Neural cell (in vitro differentiated cells): Measurements from ENCODE around the gene PLEKHG3. TPM values are rescaled to one million over a fixed set of nuclear protein-coding genes. Genes with fewer than 3 reads are reported as not detected.

ENCODE experiments used
- H2AFZ ChIP-seq: fragments of 200-600, 300-800 bp; sonication (generic), shearing (Covaris generic); 2 replicates; pipeline ENCODE4 v1.6.0; 2014; ENCODE audit warnings: low read depth, mild to moderate bottlenecking, antibody characterized with exemption, low read length, moderate library complexity
- H3F3A ChIP-seq: fragments of 200-600 bp; shearing (Covaris generic); 2 replicates; pipeline ENCODE4 v1.6.1; 2016; ENCODE audit warnings: mild to moderate bottlenecking, moderate library complexity, mixed read lengths, antibody characterized with exemption, low read length; ENCODE audit not compliant: insufficient read depth, poor library complexity, severe bottlenecking
- H3K27ac ChIP-seq: fragments of 200-600, 300-800 bp; sonication (generic), shearing (Covaris generic); 2 replicates; pipeline ENCODE4 v1.5.1; 2014; ENCODE audit warnings: mild to moderate bottlenecking, low read length, moderate library complexity
- H3K27me3 ChIP-seq: fragments of 300-800, 200-600 bp; sonication (generic), shearing (Covaris generic); 2 replicates; pipeline ENCODE4 v1.6.0; 2014; ENCODE audit warnings: mild to moderate bottlenecking, low read depth, low read length, moderate library complexity; ENCODE audit not compliant: insufficient read depth
- H3K36me3 ChIP-seq: fragments of 300-800, 200-600 bp; sonication (generic), shearing (Covaris generic); 2 replicates; pipeline ENCODE4 v1.5.1; 2014; ENCODE audit warnings: mild to moderate bottlenecking, antibody characterized with exemption, low read length, moderate library complexity; ENCODE audit not compliant: insufficient read depth
- H3K4me2 ChIP-seq: fragments of 300-800, 200-600 bp; sonication (generic), shearing (Covaris generic); 2 replicates; pipeline ENCODE4 v1.6.0; 2014; ENCODE audit warnings: mild to moderate bottlenecking, low read length
- H3K4me3 ChIP-seq: fragments of 300-800, 200-600 bp; sonication (generic), shearing (Covaris generic); 2 replicates; pipeline ENCODE4 v1.5.1; 2014; ENCODE audit warnings: mild to moderate bottlenecking, low read length, moderate library complexity
- H3K79me2 ChIP-seq: fragments of 200-600 bp; shearing (Covaris generic); replicated peaks from 2 replicates; pipeline ENCODE4 v1.6.0; 2014; ENCODE audit warnings: mild to moderate bottlenecking, low read length, moderate library complexity; ENCODE audit not compliant: insufficient read depth
- H3K9ac ChIP-seq: fragments of 300-800, 200-600 bp; sonication (generic), shearing (Covaris generic); 2 replicates; pipeline ENCODE4 v1.6.1; 2016; ENCODE audit warnings: mild to moderate bottlenecking, low read length, mixed read lengths
- H3K9me2 ChIP-seq: fragments of 200-600 bp; shearing (Covaris generic); 2 replicates; pipeline ENCODE4 v1.6.1; 2016; ENCODE audit warnings: mild to moderate bottlenecking, low read length, mixed read lengths; ENCODE audit not compliant: insufficient read depth
- H3K9me3 ChIP-seq: fragments of 200-600, 300-800 bp; sonication (generic), shearing (Covaris generic); 2 replicates; pipeline ENCODE4 v1.6.1; 2016; ENCODE audit warnings: mild to moderate bottlenecking, mixed run types, low read length, moderate library complexity, mixed read lengths
- H4K20me1 ChIP-seq: fragments of 200-600 bp; shearing (Covaris generic); 2 replicates; pipeline ENCODE4 v1.6.1; 2016; ENCODE audit warnings: mild to moderate bottlenecking, mixed run types; ENCODE audit not compliant: insufficient read depth
- EP300 ChIP-seq: fragments of 450-650 bp; conservative IDR thresholded peaks from 2 replicates; pipeline ENCODE4 v1.6.1; 2014; ENCODE audit warnings: antibody characterized with exemption, mild to moderate bottlenecking, moderate library complexity; ENCODE audit not compliant: poor library complexity, severe bottlenecking
- EZH2 ChIP-seq: fragments of 200-600, 300-800 bp; shearing (Covaris generic), sonication (generic); IDR thresholded peaks from 2 replicates; pipeline ENCODE4 v1.6.1; 2014; ENCODE audit warnings: antibody characterized with exemption, low read length, borderline replicate concordance, mild to moderate bottlenecking; ENCODE audit not compliant: insufficient read depth, poor library complexity, severe bottlenecking
- MXI1 ChIP-seq: fragments of 450-650 bp; conservative IDR thresholded peaks from 2 replicates; pipeline ENCODE4 v1.6.1; 2014; ENCODE audit warnings: antibody characterized with exemption, mild to moderate bottlenecking; ENCODE audit not compliant: poor library complexity, severe bottlenecking
- POLR2AphosphoS5 ChIP-seq: IDR thresholded peaks from 2 replicates; pipeline ENCODE4 v1.6.1; 2012
- RAD21 ChIP-seq: fragments of 450-650 bp; conservative IDR thresholded peaks from 2 replicates; pipeline ENCODE4 v1.6.1; 2014; ENCODE audit warnings: antibody characterized with exemption, mild to moderate bottlenecking, moderate library complexity
- SMC3 ChIP-seq: fragments of 450-650 bp; conservative IDR thresholded peaks from 2 replicates; pipeline ENCODE4 v1.6.1; 2014; ENCODE audit warnings: antibody characterized with exemption, mild to moderate bottlenecking, moderate library complexity; ENCODE audit not compliant: poor library complexity
- TAF1 ChIP-seq: IDR thresholded peaks from 2 replicates; pipeline ENCODE4 v1.6.1; 2012; ENCODE audit warnings: low read depth
- polyA minus RNA-seq: library from RNA; depleted of rRNA, polyadenylated mRNA; stranded (reverse); fragments of >200 nt; gene quantifications from 2 replicates; pipeline ENCODE4 v1.2.3, GENCODE V29; 2014
- polyA plus RNA-seq: library from polyadenylated mRNA; depleted of rRNA; stranded (reverse); fragments of >200 nt; gene quantifications from 2 replicates; pipeline ENCODE4 v1.2.3, GENCODE V29; 2014
- TF ChIP-seq, protein P1 (sequence below): IDR thresholded peaks from 2 replicates; pipeline ENCODE4 v1.6.1; 2012; ENCODE audit warnings: borderline replicate concordance
- TF ChIP-seq, protein P2 (sequence below): fragments of 450-650 bp; IDR thresholded peaks from 2 replicates; pipeline ENCODE4 v1.5.1; 2014; ENCODE audit warnings: antibody characterized with exemption, mild to moderate bottlenecking, moderate library complexity; ENCODE audit not compliant: poor library complexity, severe bottlenecking

Gene PLEKHG3
- polyA plus RNA-seq, result 15.8 and 27.3 TPM in 2 replicates
- polyA minus RNA-seq, result 25.6 and 27.3 TPM in 2 replicates

DNA sequence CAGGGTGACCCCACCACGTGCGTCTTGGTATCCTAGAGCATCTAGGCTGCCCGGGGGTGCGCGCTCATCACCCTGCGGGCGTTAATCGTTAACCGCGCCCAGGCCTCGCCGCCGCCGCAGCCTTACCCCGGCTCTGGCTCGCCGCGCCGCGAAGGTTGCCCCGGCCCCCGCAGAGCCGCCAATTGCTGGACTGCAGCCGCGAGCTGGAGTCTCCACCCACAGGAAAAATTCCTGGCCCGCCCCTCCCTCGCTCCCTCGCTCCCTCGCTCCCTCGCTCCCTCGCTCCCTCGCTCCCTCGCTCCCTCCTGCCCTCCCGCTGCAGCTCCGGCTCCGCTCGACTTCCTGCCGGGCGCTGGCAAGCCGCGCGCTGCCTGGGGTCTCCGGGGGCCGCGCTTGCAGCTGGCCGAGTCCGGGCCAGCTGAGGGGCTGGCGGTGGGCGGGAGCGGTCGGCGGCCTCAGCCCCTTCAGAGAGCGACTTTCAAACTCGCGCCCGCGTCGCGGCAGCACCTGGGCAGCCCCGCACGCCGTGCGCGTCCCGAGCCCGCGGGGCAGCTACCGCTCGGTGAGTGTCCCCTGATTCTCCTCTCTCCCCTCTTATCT is at the start of gene PLEKHG3:
TSS of gene PLEKHG3 (plus strand) at position 282 of the 600 bp plus-strand sequence. CDS start 23,208 bp downstream, outside the sequence.
- H3K9me3 ChIP-seq, result no peaks in the 10 kb centered on the region
- H3K27ac ChIP-seq, result peak within 1 kb of the TSS; percentile 40
- peak within 1 kb of the TSS; percentile 71 for H2AFZ ChIP-seq
- H3K27me3 ChIP-seq, result peaks cover 18% of the 10 kb centered on the region
- peak within 1 kb of the TSS; percentile 68 for H3K4me2 ChIP-seq
- H3K4me3 ChIP-seq, result peak within 1 kb of the TSS; percentile 86
- no peaks in the 10 kb centered on the region for H3K36me3 ChIP-seq
- no peaks in the 10 kb centered on the region for H4K20me1 ChIP-seq
- H3F3A ChIP-seq, result no peaks in the 10 kb centered on the region
- no peaks in the 10 kb centered on the region for H3K9me2 ChIP-seq
- peaks cover 16% of the 10 kb centered on the region for H3K79me2 ChIP-seq
- H3K9ac ChIP-seq, result peak within 1 kb of the TSS; percentile 72
- TF ChIP-seq, protein P1, sequence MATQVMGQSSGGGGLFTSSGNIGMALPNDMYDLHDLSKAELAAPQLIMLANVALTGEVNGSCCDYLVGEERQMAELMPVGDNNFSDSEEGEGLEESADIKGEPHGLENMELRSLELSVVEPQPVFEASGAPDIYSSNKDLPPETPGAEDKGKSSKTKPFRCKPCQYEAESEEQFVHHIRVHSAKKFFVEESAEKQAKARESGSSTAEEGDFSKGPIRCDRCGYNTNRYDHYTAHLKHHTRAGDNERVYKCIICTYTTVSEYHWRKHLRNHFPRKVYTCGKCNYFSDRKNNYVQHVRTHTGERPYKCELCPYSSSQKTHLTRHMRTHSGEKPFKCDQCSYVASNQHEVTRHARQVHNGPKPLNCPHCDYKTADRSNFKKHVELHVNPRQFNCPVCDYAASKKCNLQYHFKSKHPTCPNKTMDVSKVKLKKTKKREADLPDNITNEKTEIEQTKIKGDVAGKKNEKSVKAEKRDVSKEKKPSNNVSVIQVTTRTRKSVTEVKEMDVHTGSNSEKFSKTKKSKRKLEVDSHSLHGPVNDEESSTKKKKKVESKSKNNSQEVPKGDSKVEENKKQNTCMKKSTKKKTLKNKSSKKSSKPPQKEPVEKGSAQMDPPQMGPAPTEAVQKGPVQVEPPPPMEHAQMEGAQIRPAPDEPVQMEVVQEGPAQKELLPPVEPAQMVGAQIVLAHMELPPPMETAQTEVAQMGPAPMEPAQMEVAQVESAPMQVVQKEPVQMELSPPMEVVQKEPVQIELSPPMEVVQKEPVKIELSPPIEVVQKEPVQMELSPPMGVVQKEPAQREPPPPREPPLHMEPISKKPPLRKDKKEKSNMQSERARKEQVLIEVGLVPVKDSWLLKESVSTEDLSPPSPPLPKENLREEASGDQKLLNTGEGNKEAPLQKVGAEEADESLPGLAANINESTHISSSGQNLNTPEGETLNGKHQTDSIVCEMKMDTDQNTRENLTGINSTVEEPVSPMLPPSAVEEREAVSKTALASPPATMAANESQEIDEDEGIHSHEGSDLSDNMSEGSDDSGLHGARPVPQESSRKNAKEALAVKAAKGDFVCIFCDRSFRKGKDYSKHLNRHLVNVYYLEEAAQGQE, result no peak
- peak; percentile 37 for TF ChIP-seq POLR2AphosphoS5
- TF ChIP-seq EZH2, result no peak
- TF ChIP-seq, protein P2, sequence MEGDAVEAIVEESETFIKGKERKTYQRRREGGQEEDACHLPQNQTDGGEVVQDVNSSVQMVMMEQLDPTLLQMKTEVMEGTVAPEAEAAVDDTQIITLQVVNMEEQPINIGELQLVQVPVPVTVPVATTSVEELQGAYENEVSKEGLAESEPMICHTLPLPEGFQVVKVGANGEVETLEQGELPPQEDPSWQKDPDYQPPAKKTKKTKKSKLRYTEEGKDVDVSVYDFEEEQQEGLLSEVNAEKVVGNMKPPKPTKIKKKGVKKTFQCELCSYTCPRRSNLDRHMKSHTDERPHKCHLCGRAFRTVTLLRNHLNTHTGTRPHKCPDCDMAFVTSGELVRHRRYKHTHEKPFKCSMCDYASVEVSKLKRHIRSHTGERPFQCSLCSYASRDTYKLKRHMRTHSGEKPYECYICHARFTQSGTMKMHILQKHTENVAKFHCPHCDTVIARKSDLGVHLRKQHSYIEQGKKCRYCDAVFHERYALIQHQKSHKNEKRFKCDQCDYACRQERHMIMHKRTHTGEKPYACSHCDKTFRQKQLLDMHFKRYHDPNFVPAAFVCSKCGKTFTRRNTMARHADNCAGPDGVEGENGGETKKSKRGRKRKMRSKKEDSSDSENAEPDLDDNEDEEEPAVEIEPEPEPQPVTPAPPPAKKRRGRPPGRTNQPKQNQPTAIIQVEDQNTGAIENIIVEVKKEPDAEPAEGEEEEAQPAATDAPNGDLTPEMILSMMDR, result no peak
- TF ChIP-seq TAF1, result peak; percentile 42
- TF ChIP-seq SMC3, result peak; percentile 9
- TF ChIP-seq EP300, result no peak
- peak; percentile 78 for TF ChIP-seq MXI1
- no peak for TF ChIP-seq RAD21

DNA sequence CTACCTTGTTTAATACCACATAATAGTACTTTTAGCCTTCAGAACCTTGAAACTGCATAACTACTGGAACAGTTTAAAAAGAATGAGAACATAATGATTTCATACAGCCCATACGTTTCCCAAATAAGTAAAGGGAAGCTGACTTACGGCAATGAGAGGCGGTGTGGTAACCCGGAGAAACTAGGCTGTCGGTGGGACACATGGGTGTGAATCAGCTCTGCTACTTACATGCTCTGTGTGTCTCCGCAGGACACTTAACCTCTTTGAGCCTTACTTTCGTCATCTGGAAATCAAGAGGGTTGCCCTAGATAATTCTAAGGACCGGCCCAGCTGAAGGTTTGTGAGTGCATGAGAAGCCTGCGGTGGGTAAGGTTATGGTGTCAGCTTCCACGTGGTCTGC is 49.3 kb upstream of the PLEKHG3 start:
- Histone ChIP-seq H3K27ac (no peak overlapping the region), H3K79me2 (no peaks in the 10 kb centered on the region), H3F3A (no peaks in the 10 kb centered on the region), H3K36me3 (no peaks in the 10 kb centered on the region), H3K9me3 (no peaks in the 10 kb centered on the region), H4K20me1 (no peaks in the 10 kb centered on the region), H3K9me2 (no peaks in the 10 kb centered on the region), H3K4me2 (no peak overlapping the region), H3K4me3 (no peak overlapping the region), H3K9ac (no peak overlapping the region), H3K27me3 (no peaks in the 10 kb centered on the region), H2AFZ (no peak overlapping the region)
- TF ChIP-seq POLR2AphosphoS5 (no peak), MXI1 (no peak), EZH2 (no peak), RAD21 (no peak), EP300 (no peak), TAF1 (no peak), SMC3 (no peak)
- TF ChIP-seq, protein P2, result no peak
- TF ChIP-seq, protein P1, result no peak
